MM.1S (cell line): Measurements from ENCODE around the gene RTN4RL1.

Experiments used
- DNase-seq: peaks from one replicate; pipeline ENCODE4 v3.0.0-alpha.2; 2015
- H2AFZ ChIP-seq: fragments of 300-600 bp; sonication (generic); 2 replicates; pipeline ENCODE4 v1.6.0; 2016; ENCODE audit warnings: antibody characterized with exemption, low read length
- H3F3A ChIP-seq: fragments of 300-600 bp; sonication (generic); 2 replicates; pipeline ENCODE4 v1.6.1; 2016; ENCODE audit warnings: mild to moderate bottlenecking, antibody characterized with exemption, low read length, moderate library complexity, mixed read lengths; ENCODE audit not compliant: insufficient read depth
- H3K27ac ChIP-seq: fragments of 300-600 bp; sonication (generic); 2 replicates; pipeline ENCODE4 v1.5.1; 2016; ENCODE audit warnings: mild to moderate bottlenecking, low read length
- H3K27me3 ChIP-seq: fragments of 300-600 bp; sonication (generic); replicated peaks from 2 replicates; pipeline ENCODE4 v1.6.0; 2016; ENCODE audit warnings: low read length; ENCODE audit not compliant: insufficient read depth
- H3K36me3 ChIP-seq: fragments of 300-600 bp; sonication (generic); replicated peaks from 2 replicates; pipeline ENCODE4 v1.6.1; 2016; ENCODE audit warnings: mild to moderate bottlenecking, low read length, mixed read lengths; ENCODE audit not compliant: insufficient read depth
- H3K4me1 ChIP-seq: fragments of 300-600 bp; sonication (generic); 2 replicates; pipeline ENCODE4 v1.6.1; 2016; ENCODE audit warnings: low read length, mixed read lengths
- H3K4me2 ChIP-seq: fragments of 300-600 bp; sonication (generic); 2 replicates; pipeline ENCODE4 v1.6.0; 2016; ENCODE audit warnings: low read depth, low read length
- H3K4me3 ChIP-seq: fragments of 300-600 bp; sonication (generic); 2 replicates; pipeline ENCODE4 v1.5.1; 2016; ENCODE audit warnings: low read length, mixed read lengths
- H3K79me2 ChIP-seq: fragments of 300-600 bp; sonication (generic); 2 replicates; pipeline ENCODE4 v1.6.1; 2016; ENCODE audit warnings: mixed run types, low read length, mixed read lengths
- H3K9ac ChIP-seq: fragments of 300-600 bp; sonication (generic); 2 replicates; pipeline ENCODE4 v1.6.1; 2016; ENCODE audit warnings: low read length, mixed read lengths
- H3K9me2 ChIP-seq: fragments of 300-600 bp; sonication (generic); replicated peaks from 2 replicates; pipeline ENCODE4 v1.6.1; 2016; ENCODE audit warnings: mild to moderate bottlenecking, low read length, mixed read lengths; ENCODE audit not compliant: insufficient read depth
- H3K9me3 ChIP-seq: fragments of 300-600 bp; sonication (generic); replicated peaks from 2 replicates; pipeline ENCODE4 v1.6.1; 2016; ENCODE audit warnings: mild to moderate bottlenecking, low read length, mixed read lengths; ENCODE audit not compliant: insufficient read depth
- H4K20me1 ChIP-seq: fragments of 300-600 bp; sonication (generic); 2 replicates; pipeline ENCODE4 v1.6.1; 2016; ENCODE audit warnings: mild to moderate bottlenecking, low read length, moderate library complexity, mixed read lengths; ENCODE audit not compliant: insufficient read depth
- CTCF ChIP-seq: fragments of 300-600 bp; sonication (generic); IDR thresholded peaks from 2 replicates; pipeline ENCODE4 v1.5.1; 2016; ENCODE audit warnings: antibody characterized with exemption, low read length, mixed read lengths
- EZH2 ChIP-seq: fragments of 300-600 bp; sonication (generic); optimal IDR thresholded peaks from 2 replicates; pipeline ENCODE3; 2017; ENCODE audit warnings: low read depth, mild to moderate bottlenecking, antibody characterized with exemption, low read length, mixed read lengths
- EZH2phosphoT487 ChIP-seq: fragments of 300-600 bp; sonication (generic); IDR thresholded peaks from 2 replicates; pipeline ENCODE4 v1.6.1; 2018; ENCODE audit warnings: antibody characterized with exemption, low read length

RTN4RL1 gene

GRCh38 chr17:1943436-1943831 is 81.7 kb downstream of the RTN4RL1 start:
- no peak overlapping the region for H2AFZ ChIP-seq
- no peak for DNase-seq
- H3K4me1 ChIP-seq = no peaks in the 10 kb centered on the region
- H3K27me3 ChIP-seq = peaks cover 89% of the 10 kb centered on the region
- no peaks in the 10 kb centered on the region for H3K36me3 ChIP-seq
- no peak overlapping the region for H3K4me3 ChIP-seq
- TF ChIP-seq CTCF (no peak), EZH2phosphoT487 (no peak), EZH2 (no peak)
- H3F3A ChIP-seq = no peaks in the 10 kb centered on the region
- no peak overlapping the region for H3K4me2 ChIP-seq
- no peaks in the 10 kb centered on the region for H4K20me1 ChIP-seq
- H3K9me2 ChIP-seq = no peaks in the 10 kb centered on the region
- H3K9ac ChIP-seq = no peak overlapping the region
- H3K9me3 ChIP-seq = no peaks in the 10 kb centered on the region
- H3K27ac ChIP-seq = no peak overlapping the region
- no peaks in the 10 kb centered on the region for H3K79me2 ChIP-seq

GRCh38 chr17:1942666-1943435 is 82.3 kb downstream of the RTN4RL1 start:
- TF ChIP-seq CTCF (no peak), EZH2phosphoT487 (no peak), EZH2 (no peak)
- Histone ChIP-seq H3K9me3 (no peaks in the 10 kb centered on the region), H3K27ac (no peak overlapping the region), H3K9ac (no peak overlapping the region), H3F3A (no peaks in the 10 kb centered on the region), H3K4me3 (no peak overlapping the region), H3K4me1 (no peaks in the 10 kb centered on the region), H3K27me3 (peaks cover 87% of the 10 kb centered on the region), H2AFZ (no peak overlapping the region), H3K9me2 (no peaks in the 10 kb centered on the region), H3K36me3 (no peaks in the 10 kb centered on the region), H4K20me1 (no peaks in the 10 kb centered on the region), H3K4me2 (no peak overlapping the region), H3K79me2 (no peaks in the 10 kb centered on the region)
- no peak for DNase-seq

GRCh38 chr17:1942066-1942365 is 83.1 kb downstream of the RTN4RL1 start:
- Histone ChIP-seq H2AFZ (no peak overlapping the region), H3K9me2 (no peaks in the 10 kb centered on the region), H3K27ac (no peak overlapping the region), H3K9me3 (no peaks in the 10 kb centered on the region), H3F3A (no peaks in the 10 kb centered on the region), H3K79me2 (no peaks in the 10 kb centered on the region), H3K4me2 (no peak overlapping the region), H3K27me3 (peaks cover 87% of the 10 kb centered on the region), H3K4me3 (no peak overlapping the region), H3K36me3 (no peaks in the 10 kb centered on the region), H3K9ac (no peak overlapping the region), H4K20me1 (no peaks in the 10 kb centered on the region), H3K4me1 (no peaks in the 10 kb centered on the region)
- TF ChIP-seq EZH2 = no peak
- TF ChIP-seq CTCF = no peak
- no peak for TF ChIP-seq EZH2phosphoT487
- DNase-seq = no peak
